ENCODE results near the gene PDHX.

Gene PDHX

GRCh38 chr11:35030716-35031213 is 114.3 kb downstream of the PDHX start:
- CTCF ChIA-PET: interaction anchor here (0.9 kb wide), 1 partner anchor 361 kb away, joined by 4 read pairs; no protein-coding TSS in a partner anchor
- POLR2A ChIA-PET: interaction anchor here (0.7 to 1.0 kb wide), 2 partner anchors 43 to 136 kb away, joined by 4 read pairs; no protein-coding TSS in a partner anchor
- H3K4me3 ChIP-seq (ENCODE audit: low read depth, low read length): no peak overlapping the region
- DNase-seq (ENCODE audit: low read depth, low spot score): peak; percentile 91
- TF ChIP-seq, protein P1, sequence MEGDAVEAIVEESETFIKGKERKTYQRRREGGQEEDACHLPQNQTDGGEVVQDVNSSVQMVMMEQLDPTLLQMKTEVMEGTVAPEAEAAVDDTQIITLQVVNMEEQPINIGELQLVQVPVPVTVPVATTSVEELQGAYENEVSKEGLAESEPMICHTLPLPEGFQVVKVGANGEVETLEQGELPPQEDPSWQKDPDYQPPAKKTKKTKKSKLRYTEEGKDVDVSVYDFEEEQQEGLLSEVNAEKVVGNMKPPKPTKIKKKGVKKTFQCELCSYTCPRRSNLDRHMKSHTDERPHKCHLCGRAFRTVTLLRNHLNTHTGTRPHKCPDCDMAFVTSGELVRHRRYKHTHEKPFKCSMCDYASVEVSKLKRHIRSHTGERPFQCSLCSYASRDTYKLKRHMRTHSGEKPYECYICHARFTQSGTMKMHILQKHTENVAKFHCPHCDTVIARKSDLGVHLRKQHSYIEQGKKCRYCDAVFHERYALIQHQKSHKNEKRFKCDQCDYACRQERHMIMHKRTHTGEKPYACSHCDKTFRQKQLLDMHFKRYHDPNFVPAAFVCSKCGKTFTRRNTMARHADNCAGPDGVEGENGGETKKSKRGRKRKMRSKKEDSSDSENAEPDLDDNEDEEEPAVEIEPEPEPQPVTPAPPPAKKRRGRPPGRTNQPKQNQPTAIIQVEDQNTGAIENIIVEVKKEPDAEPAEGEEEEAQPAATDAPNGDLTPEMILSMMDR (IDR thresholded peaks at IDR 0.05; ENCODE audit: insufficient read depth, low read length, missing control alignments): no peak

DNA sequence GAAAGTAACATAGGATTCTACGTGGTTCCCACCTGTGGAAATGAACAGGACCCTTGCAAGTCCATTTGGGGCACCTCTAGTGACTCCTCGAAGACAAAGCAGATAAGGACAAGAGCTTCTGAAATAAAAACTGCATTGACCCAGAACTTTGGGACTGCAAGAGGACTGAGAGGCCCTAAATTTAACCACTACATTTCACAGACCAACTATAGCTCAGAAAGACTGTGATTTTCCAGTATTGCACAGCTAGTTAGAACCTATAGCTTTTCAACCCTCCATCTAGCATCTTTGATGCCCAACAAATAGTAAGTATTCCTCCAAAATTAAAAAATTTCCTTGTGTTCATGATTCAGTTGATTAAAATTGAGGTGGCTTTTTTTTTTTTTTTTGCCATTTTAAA is 114.9 kb downstream of the PDHX start:
- TF ChIP-seq, protein P1 (IDR thresholded peaks at IDR 0.05; ENCODE audit: insufficient read depth, low read length, missing control alignments): no peak
- DNase-seq (ENCODE audit: low read depth, low spot score): no peak
- POLR2A ChIA-PET: interaction anchor here (0.7 kb wide), 1 partner anchor 43 kb away, joined by 4 read pairs; no protein-coding TSS in a partner anchor
- CTCF ChIA-PET: interaction anchor here (0.9 to 1.4 kb wide), 2 partner anchors 106 to 360 kb away, joined by 3 to 4 read pairs; no protein-coding TSS in a partner anchor
- H3K4me3 ChIP-seq (ENCODE audit: low read depth, low read length): no peak overlapping the region

- ChIA-PET POLR2A (interaction anchor here (0.8 kb wide), 1 partner anchor 108 kb away, joined by 4 read pairs; no protein-coding TSS in a partner anchor), CTCF (interaction anchor here (1.3 to 1.4 kb wide), 2 partner anchors 107 to 123 kb away, joined by 3 read pairs; no protein-coding TSS in a partner anchor)
- TF ChIP-seq, protein P1 (IDR thresholded peaks at IDR 0.05; ENCODE audit: insufficient read depth, low read length, missing control alignments): no peak
- no peak for DNase-seq (ENCODE audit: low read depth, low spot score)
- no peak overlapping the region for H3K4me3 ChIP-seq (ENCODE audit: low read depth, low read length)
Observed at GRCh38 chr11:35031867-35032266, 115.4 kb downstream of the PDHX start.

DNA sequence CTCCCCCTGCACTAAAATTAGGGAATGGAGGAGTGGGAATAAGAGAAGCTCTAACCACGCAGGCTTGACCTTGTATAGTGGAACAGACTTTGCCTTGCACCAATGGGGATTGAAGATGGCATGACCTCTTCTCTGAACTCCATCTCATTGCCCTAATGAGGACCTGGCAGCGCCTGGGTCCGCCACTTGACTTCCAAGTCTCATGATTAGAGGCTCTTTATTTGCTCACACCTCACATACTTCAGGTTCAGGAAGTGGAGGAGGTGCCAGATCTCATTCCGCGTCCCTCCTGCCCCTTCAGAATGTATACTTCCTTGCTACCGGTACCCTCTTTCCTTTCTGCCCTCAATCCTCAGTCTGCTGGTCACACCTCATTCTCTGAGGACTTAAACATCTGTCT is 116.6 kb downstream of the PDHX start:
- no peak for DNase-seq (ENCODE audit: low read depth, low spot score)
- TF ChIP-seq, protein P1 (IDR thresholded peaks at IDR 0.05; ENCODE audit: insufficient read depth, low read length, missing control alignments): no peak
- ChIA-PET CTCF (interaction anchor here (1.3 kb wide), 1 partner anchor 121 kb away, joined by 3 read pairs; no protein-coding TSS in a partner anchor), POLR2A (interaction anchor here (0.8 kb wide), 1 partner anchor 107 kb away, joined by 4 read pairs; no protein-coding TSS in a partner anchor)
- no peak overlapping the region for H3K4me3 ChIP-seq (ENCODE audit: low read depth, low read length)

DNA sequence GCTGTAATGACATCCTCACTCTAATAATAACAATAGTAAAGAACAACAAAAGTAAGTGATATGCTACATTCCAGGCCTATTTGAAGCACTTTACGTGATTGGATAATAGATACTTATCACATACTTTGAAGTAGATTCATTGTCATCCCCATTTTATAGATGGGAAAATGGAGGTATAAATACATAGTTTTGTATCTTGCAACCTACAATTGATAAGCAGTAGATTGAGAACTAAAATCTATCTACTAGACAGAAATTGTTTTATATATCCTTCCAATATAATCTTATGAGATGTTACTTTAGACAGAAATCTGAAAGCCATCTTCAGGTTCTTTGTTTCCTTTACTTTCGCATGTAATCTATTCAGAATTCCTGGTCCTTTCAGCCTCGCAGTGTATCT is 118.0 kb downstream of the PDHX start:
- TF ChIP-seq, protein P1 (IDR thresholded peaks at IDR 0.05; ENCODE audit: insufficient read depth, low read length, missing control alignments): no peak
- no peak for DNase-seq (ENCODE audit: low read depth, low spot score)
- CTCF ChIA-PET: interaction anchor here (1.4 kb wide), 1 partner anchor 17 kb away, joined by 3 read pairs; no protein-coding TSS in a partner anchor
- H3K4me3 ChIP-seq (ENCODE audit: low read depth, low read length): no peak overlapping the region
- POLR2A ChIA-PET: no interaction called here

- POLR2A ChIA-PET: interaction anchor here (1.1 to 1.8 kb wide), 5 partner anchors 28 to 103 kb away, joined by 3 to 9 read pairs (median 5); partner anchors contain the start of gene CD44
- DNase-seq (ENCODE audit: low read depth, low spot score): peak; percentile 97
- CTCF ChIA-PET: interaction anchor here (0.7 to 1.5 kb wide), 7 partner anchors 9 to 449 kb away, joined by 3 to 4 read pairs (median 3); no protein-coding TSS in a partner anchor
- H3K4me3 ChIP-seq (ENCODE audit: low read depth, low read length): no peak overlapping the region
- TF ChIP-seq, protein P1 (IDR thresholded peaks at IDR 0.05; ENCODE audit: insufficient read depth, low read length, missing control alignments): no peak
Observed at GRCh38 chr11:35035894-35036408, 119.5 kb downstream of the PDHX start.
